Measurements from ENCODE around the gene RPS19.

Gene RPS19

GRCh38 chr19:41890936-41891335 is 30.9 kb downstream of the RPS19 start:
- H3K36me3 ChIP-seq (ENCODE audit: insufficient read depth, low read length) = no peaks in the 10 kb centered on the region
- H3K27ac ChIP-seq (ENCODE audit: low read depth, low read length) = no peak overlapping the region
- H3K79me2 ChIP-seq (ENCODE audit: control insufficient read depth, insufficient read depth, low read length, unreplicated experiment) = peaks cover 16% of the 10 kb centered on the region
- H2AFZ ChIP-seq (ENCODE audit: low read length, unreplicated experiment) = no peak overlapping the region
- H3K4me1 ChIP-seq (ENCODE audit: control insufficient read depth, insufficient read depth, low read length, unreplicated experiment) = peaks cover 10% of the 10 kb centered on the region
- H3K4me3 ChIP-seq (ENCODE audit: low read depth, low read length) = no peak overlapping the region
- H3K27me3 ChIP-seq (ENCODE audit: insufficient read depth, low read length) = no peaks in the 10 kb centered on the region

- Histone ChIP-seq H3K4me3 (ENCODE audit: low read depth, low read length) (no peak overlapping the region), H2AFZ (ENCODE audit: low read length, unreplicated experiment) (no peak overlapping the region), H3K36me3 (ENCODE audit: insufficient read depth, low read length) (no peaks in the 10 kb centered on the region), H3K4me1 (ENCODE audit: control insufficient read depth, insufficient read depth, low read length, unreplicated experiment) (no peaks in the 10 kb centered on the region), H3K27me3 (ENCODE audit: insufficient read depth, low read length) (no peaks in the 10 kb centered on the region), H3K27ac (ENCODE audit: low read depth, low read length) (no peak overlapping the region), H3K79me2 (ENCODE audit: control insufficient read depth, insufficient read depth, low read length, unreplicated experiment) (peaks cover 2% of the 10 kb centered on the region)
These were observed 32.3 kb downstream of the RPS19 start for GRCh38 chr19:41892173-41892902.

- Histone ChIP-seq H3K36me3 (ENCODE audit: insufficient read depth, low read length) (no peaks in the 10 kb centered on the region), H3K4me3 (ENCODE audit: low read depth, low read length) (no peak overlapping the region), H3K27ac (ENCODE audit: low read depth, low read length) (no peak overlapping the region), H3K27me3 (ENCODE audit: insufficient read depth, low read length) (no peaks in the 10 kb centered on the region), H2AFZ (ENCODE audit: low read length, unreplicated experiment) (no peak overlapping the region), H3K4me1 (ENCODE audit: control insufficient read depth, insufficient read depth, low read length, unreplicated experiment) (no peaks in the 10 kb centered on the region), H3K79me2 (ENCODE audit: control insufficient read depth, insufficient read depth, low read length, unreplicated experiment) (no peaks in the 10 kb centered on the region)
These were observed 33.8 kb downstream of the RPS19 start for GRCh38 chr19:41893899-41894298.

- Histone ChIP-seq H3K79me2 (ENCODE audit: control insufficient read depth, insufficient read depth, low read length, unreplicated experiment) (no peaks in the 10 kb centered on the region), H3K27me3 (ENCODE audit: insufficient read depth, low read length) (no peaks in the 10 kb centered on the region), H3K4me1 (ENCODE audit: control insufficient read depth, insufficient read depth, low read length, unreplicated experiment) (no peaks in the 10 kb centered on the region), H3K36me3 (ENCODE audit: insufficient read depth, low read length) (no peaks in the 10 kb centered on the region), H3K4me3 (ENCODE audit: low read depth, low read length) (no peak overlapping the region), H3K27ac (ENCODE audit: low read depth, low read length) (no peak overlapping the region), H2AFZ (ENCODE audit: low read length, unreplicated experiment) (no peak overlapping the region)
These were observed 34.3 kb downstream of the RPS19 start for GRCh38 chr19:41894350-41894749.

GRCh38 chr19:41895745-41896580 is 35.9 kb downstream of the RPS19 start:
- no peak overlapping the region for H2AFZ ChIP-seq (ENCODE audit: low read length, unreplicated experiment)
- no peaks in the 10 kb centered on the region for H3K79me2 ChIP-seq (ENCODE audit: control insufficient read depth, insufficient read depth, low read length, unreplicated experiment)
- H3K4me1 ChIP-seq (ENCODE audit: control insufficient read depth, insufficient read depth, low read length, unreplicated experiment) = no peaks in the 10 kb centered on the region
- no peak overlapping the region for H3K27ac ChIP-seq (ENCODE audit: low read depth, low read length)
- H3K36me3 ChIP-seq (ENCODE audit: insufficient read depth, low read length) = no peaks in the 10 kb centered on the region
- no peak overlapping the region for H3K4me3 ChIP-seq (ENCODE audit: low read depth, low read length)
- no peaks in the 10 kb centered on the region for H3K27me3 ChIP-seq (ENCODE audit: insufficient read depth, low read length)

GRCh38 chr19:41896581-41896942 is 36.5 kb downstream of the RPS19 start:
- Histone ChIP-seq H3K4me3 (ENCODE audit: low read depth, low read length) (no peak overlapping the region), H3K36me3 (ENCODE audit: insufficient read depth, low read length) (no peaks in the 10 kb centered on the region), H3K4me1 (ENCODE audit: control insufficient read depth, insufficient read depth, low read length, unreplicated experiment) (no peaks in the 10 kb centered on the region), H3K27me3 (ENCODE audit: insufficient read depth, low read length) (no peaks in the 10 kb centered on the region), H3K27ac (ENCODE audit: low read depth, low read length) (no peak overlapping the region), H2AFZ (ENCODE audit: low read length, unreplicated experiment) (no peak overlapping the region), H3K79me2 (ENCODE audit: control insufficient read depth, insufficient read depth, low read length, unreplicated experiment) (no peaks in the 10 kb centered on the region)

- H3K27ac ChIP-seq (ENCODE audit: low read depth, low read length) = no peak overlapping the region
- no peaks in the 10 kb centered on the region for H3K27me3 ChIP-seq (ENCODE audit: insufficient read depth, low read length)
- H3K36me3 ChIP-seq (ENCODE audit: insufficient read depth, low read length) = no peaks in the 10 kb centered on the region
These were observed 37.1 kb downstream of the RPS19 start for GRCh38 chr19:41897181-41897580.

GRCh38 chr19:41897820-41898219 is 37.8 kb downstream of the RPS19 start:
- Histone ChIP-seq H3K79me2 (ENCODE audit: control insufficient read depth, insufficient read depth, low read length, unreplicated experiment) (no peaks in the 10 kb centered on the region), H3K27ac (ENCODE audit: low read depth, low read length) (no peak overlapping the region), H3K4me1 (ENCODE audit: control insufficient read depth, insufficient read depth, low read length, unreplicated experiment) (no peaks in the 10 kb centered on the region), H3K27me3 (ENCODE audit: insufficient read depth, low read length) (no peaks in the 10 kb centered on the region), H3K4me3 (ENCODE audit: low read depth, low read length) (no peak overlapping the region), H3K36me3 (ENCODE audit: insufficient read depth, low read length) (no peaks in the 10 kb centered on the region), H2AFZ (ENCODE audit: low read length, unreplicated experiment) (no peak overlapping the region)

More at GRCh38 chr19:41897181-41897580, 37.1 kb downstream of the RPS19 start:
- Histone ChIP-seq H3K4me3 (ENCODE audit: low read depth, low read length) (no peak overlapping the region), H3K79me2 (ENCODE audit: control insufficient read depth, insufficient read depth, low read length, unreplicated experiment) (no peaks in the 10 kb centered on the region), H2AFZ (ENCODE audit: low read length, unreplicated experiment) (no peak overlapping the region), H3K4me1 (ENCODE audit: control insufficient read depth, insufficient read depth, low read length, unreplicated experiment) (no peaks in the 10 kb centered on the region)

- Histone ChIP-seq H3K4me1 (ENCODE audit: control insufficient read depth, insufficient read depth, low read length, unreplicated experiment) (no peaks in the 10 kb centered on the region), H2AFZ (ENCODE audit: low read length, unreplicated experiment) (no peak overlapping the region), H3K4me3 (ENCODE audit: low read depth, low read length) (no peak overlapping the region), H3K36me3 (ENCODE audit: insufficient read depth, low read length) (no peaks in the 10 kb centered on the region), H3K27ac (ENCODE audit: low read depth, low read length) (no peak overlapping the region), H3K79me2 (ENCODE audit: control insufficient read depth, insufficient read depth, low read length, unreplicated experiment) (no peaks in the 10 kb centered on the region), H3K27me3 (ENCODE audit: insufficient read depth, low read length) (no peaks in the 10 kb centered on the region)
These were observed 38.2 kb downstream of the RPS19 start for GRCh38 chr19:41898235-41898634.

- H3K4me3 ChIP-seq (ENCODE audit: low read depth, low read length) = no peak overlapping the region
These were observed 41.8 kb downstream of the RPS19 start for GRCh38 chr19:41901707-41902360.

More at GRCh38 chr19:41901707-41902360, 41.8 kb downstream of the RPS19 start:
- no peaks in the 10 kb centered on the region for H3K27me3 ChIP-seq (ENCODE audit: insufficient read depth, low read length)
- H3K36me3 ChIP-seq (ENCODE audit: insufficient read depth, low read length) = no peaks in the 10 kb centered on the region
- no peaks in the 10 kb centered on the region for H3K79me2 ChIP-seq (ENCODE audit: control insufficient read depth, insufficient read depth, low read length, unreplicated experiment)
- no peak overlapping the region for H2AFZ ChIP-seq (ENCODE audit: low read length, unreplicated experiment)
- H3K27ac ChIP-seq (ENCODE audit: low read depth, low read length) = no peak overlapping the region
- no peaks in the 10 kb centered on the region for H3K4me1 ChIP-seq (ENCODE audit: control insufficient read depth, insufficient read depth, low read length, unreplicated experiment)
